HS-27A (cell line): ENCODE measurements around the gene TMEM45B.
"Not testable (repeated sequence)": the region's sequence is repeated elsewhere in the genome, so short reads cannot be mapped to it uniquely, and the experiment has no call there.

Experiments
- DNase-seq: peaks from one replicate; pipeline ENCODE4 v3.0.0-alpha.2; 2012; ENCODE audit warnings: low read depth, missing footprints

Gene TMEM45B

DNA sequence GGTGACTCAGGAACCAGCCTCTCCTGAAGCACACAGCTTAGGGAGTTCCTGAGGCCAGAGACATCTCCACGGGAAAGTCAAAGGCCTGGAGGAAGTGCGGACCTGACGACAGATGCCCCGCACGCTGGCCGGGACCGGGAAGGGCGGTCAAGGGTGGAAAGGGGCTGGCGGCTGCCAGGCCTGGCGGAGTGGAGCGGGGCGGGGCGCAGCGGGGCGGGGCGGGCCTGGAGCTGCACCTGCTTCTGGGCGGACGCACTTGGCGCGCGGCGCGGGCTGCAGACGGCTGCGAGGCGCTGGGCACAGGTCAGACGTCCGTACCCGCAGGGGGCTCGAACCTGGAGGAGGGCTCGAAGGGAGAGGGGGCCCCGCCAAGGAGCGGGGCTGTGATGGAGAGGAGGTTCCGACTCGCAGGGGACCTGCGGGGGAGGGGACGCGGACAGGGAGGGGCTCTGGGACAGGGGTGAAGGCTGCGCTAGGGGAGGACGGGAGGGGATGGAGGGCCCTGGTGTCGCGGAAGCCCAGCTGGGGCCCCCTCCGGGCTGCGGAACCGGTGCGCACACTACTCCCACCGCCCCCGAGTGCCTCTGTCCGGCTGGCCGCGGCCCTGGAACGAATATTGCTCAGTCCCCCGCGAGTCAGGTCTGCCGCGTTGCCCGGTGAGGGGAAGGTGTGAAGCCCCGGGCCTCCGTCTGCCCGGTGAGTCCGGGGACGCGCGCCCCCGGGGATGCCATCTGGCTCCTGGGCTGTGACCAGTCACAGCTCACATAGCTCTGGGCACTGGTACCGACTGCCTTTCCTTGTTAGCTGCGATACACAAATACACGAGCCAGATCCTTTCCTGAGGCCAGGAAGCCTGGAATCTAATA lies at the start of gene TMEM45B:
Gene TMEM45B (plus strand): TSS at position 253 of the 866 bp plus-strand sequence. CDS start 36,635 bp downstream, outside the sequence.
- DNase-seq: no peak

DNA sequence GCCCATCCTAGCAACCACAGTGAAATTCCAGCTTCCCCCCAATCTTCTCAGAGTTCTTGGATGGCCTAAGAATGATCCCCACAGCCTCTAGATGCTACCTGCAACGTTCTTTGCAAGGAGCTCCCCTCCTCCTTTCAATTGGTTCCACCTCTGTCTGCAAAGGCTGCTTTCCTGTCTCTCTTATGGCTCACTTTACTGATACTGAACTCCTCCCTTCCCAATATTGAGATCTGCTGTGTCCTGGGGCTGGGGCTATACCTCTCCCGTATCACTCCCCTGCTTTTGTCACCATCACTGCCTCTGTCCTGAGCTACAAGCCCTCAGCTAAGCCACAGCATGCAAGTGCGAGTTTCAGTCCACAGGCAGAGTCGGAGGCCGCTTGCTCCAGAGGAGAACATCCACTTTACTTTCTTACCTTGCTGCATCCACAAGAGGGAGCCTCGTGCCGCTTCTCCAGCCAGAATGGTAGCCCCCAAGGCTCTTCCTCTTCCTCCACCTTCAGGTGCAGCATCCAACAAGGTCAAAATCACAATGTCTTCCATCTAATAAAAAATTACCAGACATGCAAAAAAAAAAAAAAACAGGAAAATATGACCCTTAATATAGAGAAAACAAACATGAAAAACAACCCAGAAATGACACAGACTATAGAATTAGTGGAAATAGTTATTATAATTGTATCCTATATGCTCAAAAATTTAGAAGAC lies 48.6 kb upstream of the TMEM45B start:
- no peak for DNase-seq

DNA sequence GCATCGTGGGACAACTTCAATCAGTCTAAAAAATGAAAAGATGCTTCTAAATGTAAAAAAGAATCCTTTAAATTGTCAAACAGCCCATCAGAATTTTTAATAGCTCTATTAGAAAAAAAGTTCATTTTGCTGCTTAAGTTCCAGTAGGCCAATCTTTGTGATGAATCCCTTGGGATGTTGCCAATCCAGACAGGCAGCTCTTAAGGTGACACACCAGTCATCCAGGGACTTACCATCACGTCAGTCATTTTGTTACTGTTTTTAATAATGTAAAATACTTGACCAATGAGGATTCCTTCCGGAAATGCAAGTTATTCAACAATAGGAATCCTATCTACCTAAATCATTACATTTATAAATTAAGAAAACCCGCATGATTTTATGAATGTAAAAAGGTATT lies 47.8 kb upstream of the TMEM45B start:
- no peak for DNase-seq

DNA sequence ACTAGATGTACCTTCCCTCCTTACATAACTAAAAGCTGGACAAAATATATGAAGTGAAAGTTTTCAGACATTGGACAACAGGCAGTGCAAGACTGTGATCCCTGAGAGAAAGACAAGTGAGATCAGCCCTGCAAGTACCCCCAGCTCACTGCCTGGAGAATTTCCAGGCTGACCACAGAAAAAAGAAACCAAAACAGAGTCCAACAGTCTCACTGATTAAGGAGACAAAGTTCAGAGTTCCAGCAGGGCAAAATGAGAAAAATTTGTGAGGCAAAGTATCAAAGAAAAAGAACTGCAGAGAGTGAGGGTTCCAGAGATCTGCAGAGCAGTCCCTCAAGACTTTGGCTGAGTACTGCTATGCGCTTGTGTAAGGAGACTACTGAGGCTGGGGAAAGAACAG lies 47.3 kb upstream of the TMEM45B start:
- DNase-seq: no peak

DNA sequence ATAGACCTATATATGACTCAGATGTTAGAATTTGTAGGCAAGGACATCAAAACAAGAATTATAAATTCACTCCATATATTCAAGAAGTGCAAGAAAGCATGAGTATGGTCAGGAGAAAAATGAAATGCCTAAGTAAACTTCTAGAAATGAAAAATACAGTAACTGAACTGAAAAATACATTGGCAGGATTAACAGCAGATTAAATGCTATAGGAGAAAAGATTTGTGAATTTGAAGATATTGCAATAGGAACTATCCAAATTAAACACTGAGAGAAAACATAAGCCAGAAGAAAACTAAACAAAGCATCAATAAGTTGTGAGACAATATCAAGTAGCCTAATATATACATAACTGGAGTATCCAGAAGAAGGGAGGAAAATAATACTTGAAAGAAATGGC lies 46.6 kb upstream of the TMEM45B start:
- no peak for DNase-seq

DNA sequence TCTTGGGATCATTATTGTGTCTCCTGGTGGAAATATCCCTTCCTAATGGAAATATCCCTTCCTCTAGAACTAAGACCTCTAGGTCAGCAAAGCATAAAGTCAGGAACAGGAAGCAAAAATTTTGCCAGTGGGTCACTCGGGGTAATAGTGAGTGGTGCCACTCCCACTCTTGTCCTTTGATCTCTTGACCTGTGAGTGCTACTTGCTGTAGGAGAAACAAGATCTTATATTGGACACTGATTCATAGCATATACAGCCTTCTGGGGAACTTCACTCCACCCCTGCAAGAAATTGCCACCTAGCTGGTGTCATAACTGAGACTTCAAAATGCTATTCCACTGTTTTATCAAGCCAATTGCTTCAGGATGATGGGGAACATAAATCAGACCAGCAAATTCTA lies 44.7 kb upstream of the TMEM45B start:
- no peak for DNase-seq

- not testable (repeated sequence) for DNase-seq
These were observed 44.2 kb upstream of the TMEM45B start for GRCh38 chr11:129771456-129771855.

- no peak for DNase-seq
These were observed 36.8 kb upstream of the TMEM45B start for GRCh38 chr11:129778877-129779276.

DNA sequence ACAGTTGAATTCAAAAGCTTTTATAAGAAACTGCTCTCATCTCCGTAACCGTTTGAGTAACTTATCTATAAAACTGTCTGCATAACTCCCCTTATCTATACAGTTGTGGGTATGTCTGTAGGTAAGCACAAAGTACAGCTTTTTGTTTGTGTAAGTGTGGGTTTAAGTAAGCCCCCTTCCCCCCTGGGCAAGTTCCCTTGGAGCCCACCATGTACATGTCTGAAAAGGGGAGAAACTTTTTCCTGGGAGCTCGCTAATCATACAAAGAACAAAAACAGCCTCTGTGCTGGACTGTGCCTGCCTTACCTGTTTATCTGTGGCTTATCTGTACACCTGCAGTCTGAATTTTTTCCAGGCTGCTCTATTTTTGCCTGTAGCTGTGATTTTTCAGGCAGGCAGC lies 36.3 kb upstream of the TMEM45B start:
- no peak for DNase-seq

DNA sequence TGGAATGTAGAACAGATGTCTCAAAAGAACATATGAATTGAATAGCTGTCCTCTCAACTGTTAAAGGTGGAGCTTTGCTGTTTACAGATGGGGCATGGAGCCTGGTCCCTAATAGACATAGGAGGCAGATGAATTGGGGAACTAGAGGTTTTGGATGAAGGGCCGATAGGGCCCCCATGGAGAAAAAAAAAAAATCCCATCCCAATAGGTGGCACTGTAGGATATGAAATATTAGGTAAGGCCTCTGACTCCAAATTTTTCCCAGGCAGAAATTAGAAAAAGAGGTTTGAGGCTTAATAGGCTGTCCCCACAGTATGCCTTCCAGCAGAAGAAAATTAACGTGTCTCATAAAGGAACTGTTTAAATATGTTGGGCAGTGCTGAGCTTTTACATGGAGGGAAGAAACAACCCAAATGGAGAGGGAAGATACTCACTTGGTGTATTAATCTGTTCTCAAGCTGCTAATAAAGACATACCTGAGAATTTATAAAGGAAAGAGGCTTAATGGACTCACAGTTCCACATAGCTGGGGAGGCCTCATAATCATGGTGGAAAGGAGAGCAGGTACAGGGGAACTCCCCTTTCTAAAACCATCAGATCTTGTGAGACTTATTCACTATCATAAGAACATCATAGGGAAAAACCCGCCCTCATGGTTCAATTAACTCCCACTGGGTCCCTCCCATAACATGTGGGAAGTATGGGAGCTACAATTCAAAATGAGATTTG lies 30.1 kb upstream of the TMEM45B start:
- no peak for DNase-seq

GRCh38 chr11:129786112-129786416 lies 29.6 kb upstream of the TMEM45B start:
- not testable (repeated sequence) for DNase-seq

GRCh38 chr11:129787532-129788155 lies 28.0 kb upstream of the TMEM45B start:
- DNase-seq: no peak

DNA sequence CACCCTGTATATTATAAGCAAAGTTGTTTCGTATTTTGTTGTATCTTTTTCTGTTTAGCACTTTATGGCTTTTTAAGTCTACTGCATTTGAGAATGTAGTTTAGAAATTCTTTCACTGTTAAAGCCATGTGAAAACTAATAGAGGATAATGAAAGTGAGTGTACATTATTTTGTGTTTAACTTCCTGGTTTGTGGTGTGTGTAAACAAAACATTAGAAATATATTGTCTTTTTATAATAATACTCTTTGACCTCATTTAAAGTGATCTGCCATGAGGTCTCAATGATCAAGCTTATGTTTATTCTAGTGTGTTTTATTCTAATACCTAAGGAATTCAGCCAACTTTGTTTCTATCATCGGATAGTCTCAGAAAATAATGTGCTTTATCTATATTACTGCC lies 27.4 kb upstream of the TMEM45B start:
- DNase-seq: no peak

- DNase-seq: no peak
These were observed 25.5 kb upstream of the TMEM45B start for GRCh38 chr11:129790106-129790505.

DNA sequence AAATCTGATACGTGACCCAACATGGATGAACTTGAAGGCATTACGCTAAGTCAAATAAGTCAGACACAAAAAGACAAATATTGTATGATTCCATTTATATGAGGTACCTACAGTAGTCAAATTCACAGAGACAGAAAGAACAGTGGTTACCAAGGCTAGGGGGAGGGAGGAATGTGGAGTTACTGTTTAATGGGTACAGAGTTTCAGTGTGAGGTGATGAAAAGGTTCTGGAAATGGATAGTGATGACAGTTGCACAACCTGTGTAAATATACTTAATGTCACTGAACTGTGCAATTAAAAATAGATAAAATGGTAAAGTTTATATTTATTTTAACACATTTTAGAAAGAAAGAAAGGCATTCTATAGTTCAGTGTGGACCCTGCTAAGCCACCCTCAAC lies 24.1 kb upstream of the TMEM45B start:
- DNase-seq: no peak

DNA sequence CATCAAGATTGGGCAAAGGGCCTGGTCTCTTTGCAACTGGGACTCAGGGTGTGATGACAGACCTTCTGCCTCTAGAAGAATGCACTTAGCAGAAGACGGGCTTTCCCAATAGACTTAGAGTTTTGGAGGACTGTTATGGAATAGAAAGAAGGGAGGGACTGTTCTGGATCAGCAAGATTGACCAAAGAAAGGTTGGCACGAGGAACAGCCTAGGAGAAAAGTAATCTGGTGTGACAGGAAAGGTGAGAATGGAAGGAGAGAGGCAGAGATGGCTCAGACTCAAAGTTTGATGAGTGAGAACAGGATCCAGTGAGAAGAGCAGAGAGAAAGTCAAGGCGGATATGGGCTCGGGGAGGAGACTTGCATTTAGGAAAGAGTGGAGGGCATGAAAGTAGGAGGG lies 23.0 kb upstream of the TMEM45B start:
- DNase-seq: no peak

- DNase-seq: no peak
These were observed 20.6 kb upstream of the TMEM45B start for GRCh38 chr11:129795089-129795488.

- DNase-seq: no peak
These were observed 17.4 kb upstream of the TMEM45B start for GRCh38 chr11:129798212-129798611.

- DNase-seq: not testable (repeated sequence)
These were observed 15.5 kb upstream of the TMEM45B start for GRCh38 chr11:129800162-129800561.

DNA sequence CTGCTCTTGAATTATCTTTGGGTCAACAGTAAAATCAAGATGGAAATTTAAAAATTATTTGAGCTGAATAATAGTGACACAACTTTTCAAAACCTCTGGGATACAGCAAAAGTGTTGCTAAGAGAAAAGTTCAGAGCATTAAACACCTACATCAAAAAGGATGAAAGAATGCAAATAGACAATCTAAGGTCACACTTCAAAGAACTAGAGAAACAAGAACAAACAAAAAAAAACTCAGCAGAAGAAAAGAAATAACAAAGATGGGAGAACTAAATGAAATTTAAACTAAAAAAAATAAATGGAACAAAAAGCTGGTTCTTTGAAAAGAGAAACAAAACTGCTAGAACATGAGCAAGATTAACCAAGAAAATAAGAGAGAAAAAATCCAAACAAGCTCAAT lies 15.0 kb upstream of the TMEM45B start:
- no peak for DNase-seq

DNA sequence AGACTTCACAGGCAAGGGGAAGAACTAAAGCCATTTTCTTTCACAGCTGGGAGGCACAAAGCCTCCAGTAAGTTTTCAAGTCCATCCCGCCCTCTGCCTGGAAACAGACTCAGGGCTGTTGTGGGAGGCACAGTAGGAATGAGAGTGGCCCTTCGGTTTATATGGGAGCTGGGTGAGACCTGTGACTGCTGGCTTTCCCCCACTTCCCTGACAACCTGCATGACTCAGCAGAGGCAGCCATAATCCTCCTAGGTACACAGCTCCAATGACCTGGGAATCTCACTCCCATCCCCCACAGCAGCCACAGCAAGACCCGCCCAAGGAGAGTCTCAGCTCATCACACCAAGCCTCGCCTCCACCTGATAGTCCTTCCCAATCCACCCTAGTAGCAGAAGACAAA lies 12.1 kb upstream of the TMEM45B start:
- no peak for DNase-seq

DNA sequence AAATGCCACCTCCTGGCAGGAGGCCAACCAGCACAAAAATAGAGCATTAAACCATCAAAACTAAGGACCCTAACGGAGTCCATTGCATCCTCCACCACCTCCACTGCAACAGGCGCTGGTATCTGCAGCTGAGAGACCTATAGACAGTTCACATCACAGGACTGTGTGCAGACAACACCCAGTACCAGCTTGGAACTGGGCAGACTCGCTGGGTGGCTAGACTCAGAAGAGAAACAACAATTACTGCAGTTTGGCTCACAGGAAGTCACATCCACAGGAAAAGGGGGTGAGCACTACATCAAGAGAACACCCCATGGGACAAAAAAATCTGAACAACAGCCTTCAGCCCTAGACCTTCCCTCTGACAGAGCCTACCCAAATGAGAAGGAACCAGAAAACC lies 11.6 kb upstream of the TMEM45B start:
- DNase-seq: no peak
